ENCODE measurements around the gene LDB2. TPM values are rescaled to one million over a fixed set of nuclear protein-coding genes. Genes with fewer than 3 reads are reported as not detected.
A peak's percentile ranks its signal among the peaks of the same experiment; 100 is the strongest.

The LDB2 gene
- total and polyA plus RNA-seq, 2 experiments from 2014 or later: 48.6 to 80.1 TPM

DNA sequence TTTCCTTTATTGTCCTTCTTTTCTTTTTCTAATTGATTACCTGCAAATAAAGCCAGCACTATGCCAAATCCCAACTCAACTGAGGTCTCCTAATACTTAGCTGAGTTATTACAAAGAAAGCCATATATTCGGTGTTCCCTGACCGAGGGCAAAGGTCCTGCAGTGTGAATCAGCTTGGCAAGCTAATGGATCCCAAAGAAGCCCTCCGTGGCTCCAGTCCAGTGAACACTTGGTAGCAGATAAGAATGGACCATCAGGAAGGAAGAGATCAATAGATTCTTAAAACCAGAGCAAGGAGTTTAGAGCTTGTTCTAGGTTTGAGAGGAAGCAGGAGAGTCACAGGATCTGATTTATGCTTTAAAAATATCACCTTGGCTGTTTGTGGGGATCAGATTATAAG is 8.5 kb downstream of the LDB2 start:
- TF ChIP-seq ZNF331 (CRISPR knock-in tag; IDR thresholded peaks at IDR 0.05; ENCODE audit: low read depth) (no peak), CTCF (conservative IDR thresholded peaks at IDR 0.05; ENCODE audit: low read depth in 2 of 2) (no peak), JUNB (IDR thresholded peaks at IDR 0.05; ENCODE audit: unreplicated experiment) (no peak), ZNF462 (CRISPR knock-in tag; IDR thresholded peaks at IDR 0.05) (no peak), NANOG (IDR thresholded peaks at IDR 0.05; ENCODE audit: borderline replicate concordance) (no peak), CREB1 (CRISPR knock-in tag; IDR thresholded peaks at IDR 0.05; ENCODE audit: low read depth) (no peak), EZH2 (IDR thresholded peaks at IDR 0.05; ENCODE audit: low read depth, unreplicated experiment) (no peak), POLR2AphosphoS5 (IDR thresholded peaks at IDR 0.05; ENCODE audit: low read depth) (no peak), ETS1 (IDR thresholded peaks at IDR 0.05) (no peak), EZH2phosphoT487 (IDR thresholded peaks at IDR 0.05; ENCODE audit: unreplicated experiment) (no peak), STAT1 (IDR thresholded peaks at IDR 0.05; ENCODE audit: unreplicated experiment) (no peak), ZNF114 (CRISPR knock-in tag; IDR thresholded peaks at IDR 0.05) (no peak)
- TF ChIP-seq, protein P1, sequence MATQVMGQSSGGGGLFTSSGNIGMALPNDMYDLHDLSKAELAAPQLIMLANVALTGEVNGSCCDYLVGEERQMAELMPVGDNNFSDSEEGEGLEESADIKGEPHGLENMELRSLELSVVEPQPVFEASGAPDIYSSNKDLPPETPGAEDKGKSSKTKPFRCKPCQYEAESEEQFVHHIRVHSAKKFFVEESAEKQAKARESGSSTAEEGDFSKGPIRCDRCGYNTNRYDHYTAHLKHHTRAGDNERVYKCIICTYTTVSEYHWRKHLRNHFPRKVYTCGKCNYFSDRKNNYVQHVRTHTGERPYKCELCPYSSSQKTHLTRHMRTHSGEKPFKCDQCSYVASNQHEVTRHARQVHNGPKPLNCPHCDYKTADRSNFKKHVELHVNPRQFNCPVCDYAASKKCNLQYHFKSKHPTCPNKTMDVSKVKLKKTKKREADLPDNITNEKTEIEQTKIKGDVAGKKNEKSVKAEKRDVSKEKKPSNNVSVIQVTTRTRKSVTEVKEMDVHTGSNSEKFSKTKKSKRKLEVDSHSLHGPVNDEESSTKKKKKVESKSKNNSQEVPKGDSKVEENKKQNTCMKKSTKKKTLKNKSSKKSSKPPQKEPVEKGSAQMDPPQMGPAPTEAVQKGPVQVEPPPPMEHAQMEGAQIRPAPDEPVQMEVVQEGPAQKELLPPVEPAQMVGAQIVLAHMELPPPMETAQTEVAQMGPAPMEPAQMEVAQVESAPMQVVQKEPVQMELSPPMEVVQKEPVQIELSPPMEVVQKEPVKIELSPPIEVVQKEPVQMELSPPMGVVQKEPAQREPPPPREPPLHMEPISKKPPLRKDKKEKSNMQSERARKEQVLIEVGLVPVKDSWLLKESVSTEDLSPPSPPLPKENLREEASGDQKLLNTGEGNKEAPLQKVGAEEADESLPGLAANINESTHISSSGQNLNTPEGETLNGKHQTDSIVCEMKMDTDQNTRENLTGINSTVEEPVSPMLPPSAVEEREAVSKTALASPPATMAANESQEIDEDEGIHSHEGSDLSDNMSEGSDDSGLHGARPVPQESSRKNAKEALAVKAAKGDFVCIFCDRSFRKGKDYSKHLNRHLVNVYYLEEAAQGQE (IDR thresholded peaks at IDR 0.05; ENCODE audit: unreplicated experiment): no peak
- peak overlapping the region; percentile 50 for H3K27ac Mint-ChIP-seq
- no peak overlapping the region for H3K4me3 Mint-ChIP-seq

More for the DNA sequence above, 8.5 kb downstream of the LDB2 start:
- no peak for ATAC-seq
- Histone ChIP-seq H4K20me1 (replicated peaks; ENCODE audit: insufficient read depth) (no peaks in the 10 kb centered on the region), H3K4me1 (ENCODE audit: insufficient read depth) (peaks cover 56% of the 10 kb centered on the region), H3K79me2 (replicated peaks; ENCODE audit: insufficient read depth) (peaks cover 89% of the 10 kb centered on the region), H3K27ac (ENCODE audit: low read depth) (0 out of 2 replicates have a peak overlapping the region, but pooled peaks have one; percentile 12), H2AFZ (no peak overlapping the region), H3K36me3 (ENCODE audit: insufficient read depth) (no peaks in the 10 kb centered on the region), H3K27me3 (ENCODE audit: insufficient read depth) (no peaks in the 10 kb centered on the region), H3K4me3 (no peak overlapping the region), H3K4me2 (0 out of 2 replicates have a peak overlapping the region, but pooled peaks have one; percentile 30), H3F3A (replicated peaks; ENCODE audit: low read depth) (no peaks in the 10 kb centered on the region), H3K9me2 (ENCODE audit: insufficient read depth) (no peaks in the 10 kb centered on the region)
- no peaks in the 10 kb centered on the region for H3K9me3 Mint-ChIP-seq
- H3K36me3 Mint-ChIP-seq (ENCODE audit: low read depth): peaks cover 50% of the 10 kb centered on the region
- peaks cover 3% of the 10 kb centered on the region for H3K27me3 Mint-ChIP-seq (ENCODE audit: insufficient read depth, low read depth, poor library complexity)
- no peak for DNase-seq (ENCODE audit: low spot score)
- H3K4me1 Mint-ChIP-seq: peaks cover 53% of the 10 kb centered on the region
